AG09309 (cell line): ENCODE measurements around the gene CDON.

ENCODE experiments used
- DNase-seq: peaks from one replicate; pipeline ENCODE4 v3.0.0-alpha.2; 2010; ENCODE audit warnings: low read depth
- H3K4me3 ChIP-seq: 2 replicates; pipeline ENCODE4 v1.5.1; 2011; ENCODE audit warnings: mild to moderate bottlenecking, low read depth, low read length, moderate library complexity; ENCODE audit not compliant: control insufficient read depth
- CTCF ChIP-seq: IDR thresholded peaks from 2 replicates; pipeline ENCODE4 v1.5.1; 2011; ENCODE audit warnings: mild to moderate bottlenecking, low read depth, low read length, inconsistent platforms; ENCODE audit not compliant: insufficient read depth, control insufficient read depth; ENCODE audit errors: missing control alignments

CDON gene

GRCh38 chr11:126072801-126073594 lies 10.3 kb upstream of the CDON start:
- no peak for DNase-seq
- TF ChIP-seq CTCF: no peak
- no peak overlapping the region for H3K4me3 ChIP-seq

GRCh38 chr11:126072141-126072741 lies 9.6 kb upstream of the CDON start:
- H3K4me3 ChIP-seq: no peak overlapping the region
- DNase-seq: no peak
- no peak for TF ChIP-seq CTCF

DNA sequence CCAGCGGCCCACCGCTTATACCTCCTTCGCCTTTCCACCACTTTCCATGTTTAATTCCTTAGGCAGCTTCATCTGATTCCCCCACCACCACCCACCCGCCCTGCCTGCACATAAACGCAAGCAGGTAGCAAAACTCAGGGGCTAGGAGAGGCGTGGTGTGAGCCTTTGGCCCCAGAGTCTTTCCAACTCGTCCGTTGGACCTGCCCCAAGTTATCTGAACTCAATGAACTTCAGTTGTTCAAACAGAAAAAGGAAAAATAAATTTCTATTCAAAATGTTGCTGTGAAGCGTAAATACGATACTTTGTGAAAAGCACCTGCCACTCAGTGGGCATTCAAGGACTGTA lies 814 bp upstream of the CDON start:
- no peak for DNase-seq
- no peak overlapping the region; the same call in 1 of the 2 replicates for H3K4me3 ChIP-seq
- no peak for TF ChIP-seq CTCF

DNA sequence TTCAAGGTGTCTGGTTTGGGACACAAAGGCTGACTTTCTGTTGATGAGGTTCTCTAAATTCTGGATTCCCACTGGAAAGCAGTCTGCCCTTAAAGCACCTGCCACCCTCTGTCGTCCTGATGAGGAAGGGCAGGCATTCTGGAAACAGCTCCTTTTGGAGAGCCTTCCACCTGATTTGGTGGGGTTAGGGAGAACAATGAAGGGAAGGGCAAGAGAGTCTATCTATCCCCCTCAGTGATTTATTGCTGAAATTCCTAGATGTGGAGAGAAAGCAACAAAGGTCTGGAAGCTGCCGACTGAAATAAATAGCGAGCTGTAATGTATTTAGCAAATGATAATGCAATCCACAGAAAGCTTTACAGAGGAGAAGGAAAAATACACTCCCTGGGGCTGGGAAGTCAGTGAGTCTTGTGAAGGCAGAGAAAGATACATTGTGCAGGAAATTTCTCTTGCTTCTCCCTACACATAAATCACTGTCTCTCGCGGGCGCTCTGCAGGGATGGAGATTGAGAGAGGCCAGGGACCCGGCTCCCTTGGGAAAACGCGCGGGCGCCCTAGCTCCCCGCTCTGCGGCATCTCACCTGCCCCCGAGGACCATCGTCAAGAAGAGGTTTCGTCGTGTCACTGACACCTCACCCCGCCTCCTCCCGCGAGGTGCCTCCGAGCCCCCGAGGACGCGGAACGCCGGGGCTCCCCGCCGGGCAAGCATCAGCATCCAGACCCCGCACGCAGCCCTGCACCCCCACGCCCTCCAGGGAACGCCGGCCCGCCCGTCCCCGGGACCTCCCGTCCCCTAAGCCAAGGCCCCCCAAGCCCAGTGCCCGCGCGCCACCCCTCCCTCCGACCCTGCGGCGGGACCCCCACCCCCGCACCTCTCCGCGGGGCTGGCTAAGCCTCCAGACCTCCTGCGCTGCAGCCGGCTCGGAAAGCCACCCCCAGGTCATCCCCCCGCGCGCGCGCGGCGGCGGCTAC lies 673 bp downstream of the CDON start:
- peak; percentile 58 for TF ChIP-seq CTCF
- peak overlapping the region; percentile 43 for H3K4me3 ChIP-seq
- no peak for DNase-seq

- TF ChIP-seq CTCF: no peak
- DNase-seq: no peak
- no peak overlapping the region for H3K4me3 ChIP-seq
Observed at GRCh38 chr11:126060757-126061171, 1.9 kb downstream of the CDON start.

- DNase-seq: no peak
- H3K4me3 ChIP-seq: no peak overlapping the region
- TF ChIP-seq CTCF: no peak
Observed at GRCh38 chr11:126059238-126059781, 3.4 kb downstream of the CDON start.
